HG02623 (cell line): ENCODE measurements around the gene LY6G6F.

ENCODE experiments used
- ATAC-seq: cut with Tn5 transposase; IDR thresholded peaks from one replicate; pipeline ENCODE4 v1.9.1; 2021; ENCODE audit warnings: moderate library complexity; ENCODE audit not compliant: unreplicated experiment

LY6G6F gene

GRCh38 chr6:31676322-31676903 lies 30.3 kb upstream of the LY6G6F start:
- no peak for ATAC-seq

- ATAC-seq: no peak
These were observed 29.8 kb upstream of the LY6G6F start for GRCh38 chr6:31676904-31677303.

DNA sequence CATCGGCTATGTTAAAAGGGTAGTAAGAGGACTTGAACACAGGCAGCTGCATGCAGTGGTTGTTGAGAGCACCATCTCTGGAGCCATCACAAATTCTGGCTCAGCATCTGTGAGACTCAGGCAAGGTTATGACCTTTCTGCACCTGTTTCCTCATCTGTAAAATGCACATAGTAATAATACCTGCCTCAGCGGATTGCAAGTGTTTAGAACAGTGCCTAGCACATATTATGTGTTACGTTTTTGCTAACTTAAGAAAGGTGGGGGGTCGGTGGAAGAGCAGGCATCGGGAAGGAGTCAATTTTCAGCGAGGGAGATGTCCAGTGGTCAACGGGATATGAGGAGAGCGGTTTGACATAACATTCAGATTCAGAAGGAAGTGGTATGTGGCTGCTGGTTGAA lies 28.7 kb upstream of the LY6G6F start:
- no peak for ATAC-seq

GRCh38 chr6:31680226-31681134 lies 26.2 kb upstream of the LY6G6F start, which contains the start of gene LY6G5C:
Gene LY6G5C, minus strand, starts transcription at chr6:31681067. Its CDS starts 694 bp downstream, at chr6:31680373.
- ATAC-seq: no peak

GRCh38 chr6:31681135-31681671 lies 25.5 kb upstream of the LY6G6F start:
- ATAC-seq: no peak

GRCh38 chr6:31683591-31683990 lies 23.1 kb upstream of the LY6G6F start:
- no peak for ATAC-seq

DNA sequence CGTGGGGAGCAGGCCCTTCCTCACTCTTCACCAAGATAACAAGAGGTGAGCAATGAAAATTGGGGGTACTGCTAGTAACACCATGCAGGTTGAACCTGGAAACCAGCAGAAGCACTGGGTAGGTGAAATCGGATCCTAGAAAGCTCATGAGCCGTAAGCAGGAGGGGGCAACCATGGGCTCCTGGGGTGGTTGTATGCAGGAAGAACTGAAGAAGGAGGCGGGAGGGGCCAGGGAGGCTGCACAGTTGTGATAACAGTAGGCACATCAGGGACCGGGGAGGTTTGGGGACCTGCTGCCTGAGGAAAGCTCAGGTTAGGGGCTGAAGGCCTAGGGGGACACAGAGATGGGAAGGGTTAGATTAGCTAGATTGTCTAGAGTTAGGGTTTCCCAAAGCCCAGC lies 20.2 kb upstream of the LY6G6F start:
- no peak for ATAC-seq

GRCh38 chr6:31687321-31687720 lies 19.3 kb upstream of the LY6G6F start:
- ATAC-seq: no peak

GRCh38 chr6:31687860-31688693 lies 18.6 kb upstream of the LY6G6F start:
- no peak for ATAC-seq

DNA sequence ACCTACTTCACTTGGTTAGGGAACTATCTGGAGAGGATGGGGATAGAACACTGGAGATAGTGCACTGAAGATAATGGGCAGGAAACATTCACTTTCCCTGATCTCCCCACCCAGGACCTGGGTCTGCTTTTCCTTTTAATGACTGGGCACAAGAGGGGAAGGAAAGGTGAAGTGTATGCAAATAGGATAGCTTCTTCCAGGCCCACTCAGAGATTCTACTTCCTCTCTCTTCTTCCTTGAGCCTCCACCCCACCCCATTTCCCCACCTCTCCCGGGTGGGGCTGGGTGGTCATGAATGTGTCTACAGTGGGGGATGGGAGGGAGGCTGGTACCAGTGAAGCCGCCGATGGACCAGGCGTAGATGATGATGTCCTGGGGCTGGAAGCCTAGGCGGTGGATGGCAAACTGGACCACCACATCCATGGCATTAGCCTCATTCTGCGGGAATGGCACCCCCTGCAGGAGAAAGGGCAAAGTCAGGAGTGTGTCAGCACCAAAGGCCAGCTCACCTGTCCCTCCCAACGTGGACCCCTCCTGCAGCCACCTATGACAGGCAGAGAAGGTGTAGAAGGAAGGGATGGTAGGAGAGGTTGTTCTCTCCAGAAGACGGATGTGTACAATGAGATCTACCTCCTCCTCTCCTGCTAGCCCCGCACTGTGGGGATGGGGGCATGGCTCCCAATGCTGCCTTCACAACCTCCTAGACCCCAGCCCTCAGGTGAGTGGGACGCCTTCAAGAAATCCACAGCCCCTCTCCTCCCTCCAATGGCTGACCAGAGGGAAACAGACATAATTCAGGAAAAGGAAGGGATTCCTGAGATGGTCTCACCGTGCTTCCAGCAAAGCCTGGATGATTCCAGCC lies 17.2 kb upstream of the LY6G6F start:
- ATAC-seq: no peak

DNA sequence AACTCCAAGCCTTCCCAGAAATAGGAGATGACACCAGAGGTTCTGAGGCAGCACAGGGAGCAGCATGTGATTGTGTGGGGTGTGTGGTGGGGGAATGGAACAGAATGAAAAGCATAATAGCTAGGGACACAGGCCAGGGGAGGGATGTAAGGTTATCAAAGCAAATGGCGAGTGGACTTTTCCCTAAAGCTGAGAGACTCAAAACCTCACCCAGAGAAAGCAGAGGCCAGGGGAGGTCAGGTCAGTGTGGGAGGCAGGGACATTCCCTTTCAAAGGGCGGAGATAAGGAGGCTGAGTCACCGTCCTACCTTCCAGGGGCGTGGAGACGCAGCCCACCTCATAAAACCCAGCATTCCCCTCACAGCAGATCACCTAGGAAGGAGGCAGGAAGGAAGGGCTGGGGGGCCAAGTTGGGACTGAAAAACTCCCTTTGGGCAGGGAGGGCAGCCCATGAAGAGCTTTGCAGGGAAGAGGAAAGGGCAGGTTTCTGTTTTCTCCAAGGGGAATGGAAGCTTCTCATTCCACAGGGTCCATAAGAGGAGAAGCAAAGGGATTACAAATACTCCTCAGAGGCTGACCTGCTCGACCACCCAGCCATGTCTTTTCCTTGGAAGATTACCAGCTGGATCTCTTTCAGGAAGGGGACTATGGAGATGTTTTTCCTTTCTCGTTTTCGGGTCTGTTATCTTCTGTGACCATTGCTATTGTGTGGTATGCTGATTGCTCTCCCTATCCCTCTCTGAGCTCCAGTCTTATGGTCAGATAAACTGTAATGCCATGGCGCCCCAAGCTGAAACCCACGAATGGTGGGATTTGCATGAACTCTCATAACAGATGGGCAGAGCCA lies 16.2 kb upstream of the LY6G6F start:
- ATAC-seq: no peak

- no peak for ATAC-seq
These were observed 15.6 kb upstream of the LY6G6F start for GRCh38 chr6:31691078-31691463.

DNA sequence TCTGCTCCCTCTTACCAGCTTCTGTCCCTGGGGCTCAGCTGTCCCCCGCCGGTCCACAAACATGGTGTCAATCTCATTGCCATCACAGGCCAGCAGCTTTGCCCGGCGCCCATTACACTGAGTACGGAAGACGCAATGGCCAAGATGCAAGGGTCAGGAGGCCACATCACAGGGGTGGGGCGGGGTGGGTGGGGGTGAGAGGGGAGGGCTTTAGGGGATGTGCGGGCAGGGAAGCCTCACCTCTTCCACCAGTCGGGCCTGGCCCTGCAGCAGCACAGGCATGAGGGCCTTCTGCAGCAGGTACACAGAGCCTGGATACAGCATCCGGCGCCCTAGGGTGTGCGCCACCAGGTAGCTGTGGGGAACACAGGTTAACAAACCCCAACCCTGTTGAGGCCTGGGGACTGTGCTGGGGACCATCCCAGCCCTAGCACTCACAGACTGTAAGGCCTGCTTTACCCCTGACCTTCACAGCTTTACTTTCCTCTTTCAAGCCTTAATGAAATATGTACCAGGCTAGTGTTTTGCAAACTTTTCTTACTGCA lies 15.0 kb upstream of the LY6G6F start:
- no peak for ATAC-seq

GRCh38 chr6:31692353-31692752 lies 14.3 kb upstream of the LY6G6F start:
- no peak for ATAC-seq

- no peak for ATAC-seq
These were observed 13.8 kb upstream of the LY6G6F start for GRCh38 chr6:31692886-31693285.

DNA sequence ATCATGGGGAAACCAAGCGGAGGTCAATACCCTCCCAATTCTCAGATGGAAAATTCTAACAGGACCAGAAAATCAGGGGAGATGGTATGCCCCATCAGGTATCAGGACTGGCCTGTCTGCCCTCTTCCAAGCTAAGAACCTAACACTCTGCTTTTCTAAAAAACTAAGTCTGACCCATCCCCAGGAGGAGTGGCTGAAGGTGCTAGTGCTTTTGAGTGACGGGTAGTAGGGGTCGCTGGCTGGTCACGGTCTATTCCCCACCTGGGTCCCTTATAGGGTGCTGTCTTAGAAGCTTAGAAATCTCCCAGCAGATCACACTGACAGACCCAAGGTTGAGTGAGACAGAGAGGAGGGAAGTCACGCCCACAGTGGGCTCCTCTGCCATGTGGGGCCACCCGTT lies 13.1 kb upstream of the LY6G6F start:
- no peak for ATAC-seq

DNA sequence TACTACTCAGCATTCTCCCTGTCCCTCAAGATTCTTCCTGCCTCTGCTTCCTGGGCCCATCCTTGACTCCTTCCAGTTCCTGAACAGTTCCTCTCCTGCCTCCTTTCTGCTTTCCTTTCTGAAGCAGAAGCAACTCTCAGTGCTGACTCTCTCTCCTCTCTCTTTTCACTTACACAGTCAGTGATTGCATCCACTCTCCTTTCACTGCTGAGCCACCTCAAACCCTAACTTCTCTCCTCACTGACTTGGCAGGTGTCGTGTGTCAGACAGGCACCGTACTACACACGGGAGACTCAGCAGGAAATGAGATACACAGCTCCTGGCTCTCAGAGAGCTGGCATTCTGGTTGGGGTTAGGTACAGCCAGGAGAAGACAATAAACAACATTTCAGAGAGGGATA lies 9.1 kb upstream of the LY6G6F start:
- no peak for ATAC-seq

DNA sequence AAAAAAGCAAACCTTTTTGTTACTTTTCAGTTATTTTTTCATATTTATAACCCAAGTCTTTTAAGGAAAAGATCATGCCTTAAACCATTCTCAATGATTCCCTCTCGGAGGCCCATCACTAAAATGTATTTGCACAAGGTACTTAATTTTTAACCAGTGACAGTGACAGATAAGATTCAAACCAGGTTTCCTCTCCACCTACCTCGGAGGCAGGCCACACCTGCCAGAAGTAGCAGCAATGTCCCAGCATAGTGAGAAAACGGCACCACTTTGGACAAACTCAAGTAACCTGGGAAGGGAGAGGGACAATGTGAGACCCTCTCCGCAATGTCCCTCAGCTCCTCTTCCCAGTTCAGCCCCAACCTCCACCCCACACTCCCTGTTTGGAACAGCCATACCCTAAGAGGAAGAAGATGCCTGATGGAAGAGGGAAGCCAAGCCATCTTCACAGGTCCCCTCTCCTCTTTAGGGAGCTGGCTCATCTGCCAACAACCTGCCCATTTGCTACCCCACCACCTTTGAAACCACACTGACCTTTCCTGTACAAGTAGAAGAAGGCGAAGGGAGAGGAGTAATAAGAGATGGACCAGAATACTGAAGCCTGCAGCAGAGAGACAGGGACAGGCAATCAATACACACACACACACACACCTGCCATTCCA lies 5.8 kb upstream of the LY6G6F start:
- no peak for ATAC-seq
